ENCODE measurements around the gene CYP24A1.

The CYP24A1 gene

GRCh38 chr20:54108817-54109216 lies 65.0 kb downstream of the CYP24A1 start:
- no peak overlapping the region for H3K4me3 ChIP-seq (ENCODE audit: control insufficient read depth, low read depth, low read length)
- no peak for TF ChIP-seq CTCF (IDR thresholded peaks at IDR 0.05; ENCODE audit: control insufficient read depth, insufficient read depth, low read depth, low read length, missing control alignments)
- no peak for DNase-seq (ENCODE audit: low read depth)

GRCh38 chr20:54108326-54108642 lies 65.5 kb downstream of the CYP24A1 start:
- no peak overlapping the region for H3K4me3 ChIP-seq (ENCODE audit: control insufficient read depth, low read depth, low read length)
- no peak for TF ChIP-seq CTCF (IDR thresholded peaks at IDR 0.05; ENCODE audit: control insufficient read depth, insufficient read depth, low read depth, low read length, missing control alignments)
- DNase-seq (ENCODE audit: low read depth): no peak

GRCh38 chr20:54107600-54108325 lies 66.0 kb downstream of the CYP24A1 start:
- TF ChIP-seq CTCF (IDR thresholded peaks at IDR 0.05; ENCODE audit: control insufficient read depth, insufficient read depth, low read depth, low read length, missing control alignments): no peak
- no peak for DNase-seq (ENCODE audit: low read depth)
- no peak overlapping the region for H3K4me3 ChIP-seq (ENCODE audit: control insufficient read depth, low read depth, low read length)

- no peak overlapping the region for H3K4me3 ChIP-seq (ENCODE audit: control insufficient read depth, low read depth, low read length)
- no peak for TF ChIP-seq CTCF (IDR thresholded peaks at IDR 0.05; ENCODE audit: control insufficient read depth, insufficient read depth, low read depth, low read length, missing control alignments)
- DNase-seq (ENCODE audit: low read depth): no peak
Observed at GRCh38 chr20:54107181-54107580, 66.6 kb downstream of the CYP24A1 start.

GRCh38 chr20:54106162-54106561 lies 67.6 kb downstream of the CYP24A1 start:
- H3K4me3 ChIP-seq (ENCODE audit: control insufficient read depth, low read depth, low read length): no peak overlapping the region
- TF ChIP-seq CTCF (IDR thresholded peaks at IDR 0.05; ENCODE audit: control insufficient read depth, insufficient read depth, low read depth, low read length, missing control alignments): no peak
- DNase-seq (ENCODE audit: low read depth): no peak

- DNase-seq (ENCODE audit: low read depth): no peak
- TF ChIP-seq CTCF (IDR thresholded peaks at IDR 0.05; ENCODE audit: control insufficient read depth, insufficient read depth, low read depth, low read length, missing control alignments): no peak
- H3K4me3 ChIP-seq (ENCODE audit: control insufficient read depth, low read depth, low read length): no peak overlapping the region
Observed at GRCh38 chr20:54105653-54106052, 68.1 kb downstream of the CYP24A1 start.

All from AG09309 (cell line).